Peyer's patch (tissue), 4 donors: ENCODE data around the gene APELA. TPM values are rescaled to one million over a fixed set of nuclear protein-coding genes. Genes with fewer than 3 reads are reported as not detected.

Experiments
- DNase-seq, 3 donors: peaks; one replicate each; pipeline ENCODE4 v3.0.0-alpha.2; 2017 to 2019
- H3K27ac ChIP-seq, 4 donors: fragments of 200-600 bp; sonication (generic); one replicate each; pipeline ENCODE4 v1.5.1; 2016 to 2019
- H3K27me3 ChIP-seq, 2 donors: fragments of 200-600 bp; sonication (generic); one replicate each; pipeline ENCODE4 v1.5.1; 2019
- H3K36me3 ChIP-seq, 3 donors: fragments of 200-600 bp; sonication (generic); one replicate each; pipeline ENCODE4 v1.5.1; 2016 to 2019
- H3K4me1 ChIP-seq, 4 donors: fragments of 200-600 bp; sonication (generic); one replicate each; pipeline ENCODE4 v1.5.1; 2016 to 2019
- H3K4me3 ChIP-seq, 4 donors: fragments of 200-600 bp; sonication (generic); 1 replicate in 3 of 4; 2 replicates in 1 of 4; pipeline ENCODE4 v1.5.1; 2016 to 2019; ENCODE audit warnings: mild to moderate bottlenecking in 1 of 4
- H3K9me3 ChIP-seq, 4 donors: fragments of 200-600 bp; sonication (generic); one replicate each; pipeline ENCODE4 v1.5.1; 2016 to 2019; ENCODE audit warnings: mild to moderate bottlenecking in 1 of 4
- POLR2A ChIP-seq, 2 donors: fragments of 450-650 bp; IDR thresholded peaks; one replicate each; pipeline ENCODE4 v1.5.1; 2017; ENCODE audit warnings: antibody characterized with exemption in 2 of 2, mild to moderate bottlenecking in 2 of 2, moderate library complexity in 2 of 2
- total RNA-seq, 4 donors: library from RNA; depleted of rRNA; stranded (reverse); fragments of >200 nt; gene quantifications; one replicate each; pipeline ENCODE4 v1.1.0, GENCODE V29; 2016
- TF ChIP-seq, protein P1 (sequence below), 6 experiments: fragments of 450-650 bp in 4 of 6; fragments of 200-600 bp in 2 of 6; sonication (generic) in 1 of 6; IDR thresholded peaks; one replicate each; pipeline ENCODE4 v1.5.1; 2017 to 2019; ENCODE audit warnings: antibody characterized with exemption in 6 of 6, mild to moderate bottlenecking in 3 of 6, moderate library complexity in 1 of 6

The APELA gene
- total RNA-seq, 4 donors from 2014 or later: not detected

DNA sequence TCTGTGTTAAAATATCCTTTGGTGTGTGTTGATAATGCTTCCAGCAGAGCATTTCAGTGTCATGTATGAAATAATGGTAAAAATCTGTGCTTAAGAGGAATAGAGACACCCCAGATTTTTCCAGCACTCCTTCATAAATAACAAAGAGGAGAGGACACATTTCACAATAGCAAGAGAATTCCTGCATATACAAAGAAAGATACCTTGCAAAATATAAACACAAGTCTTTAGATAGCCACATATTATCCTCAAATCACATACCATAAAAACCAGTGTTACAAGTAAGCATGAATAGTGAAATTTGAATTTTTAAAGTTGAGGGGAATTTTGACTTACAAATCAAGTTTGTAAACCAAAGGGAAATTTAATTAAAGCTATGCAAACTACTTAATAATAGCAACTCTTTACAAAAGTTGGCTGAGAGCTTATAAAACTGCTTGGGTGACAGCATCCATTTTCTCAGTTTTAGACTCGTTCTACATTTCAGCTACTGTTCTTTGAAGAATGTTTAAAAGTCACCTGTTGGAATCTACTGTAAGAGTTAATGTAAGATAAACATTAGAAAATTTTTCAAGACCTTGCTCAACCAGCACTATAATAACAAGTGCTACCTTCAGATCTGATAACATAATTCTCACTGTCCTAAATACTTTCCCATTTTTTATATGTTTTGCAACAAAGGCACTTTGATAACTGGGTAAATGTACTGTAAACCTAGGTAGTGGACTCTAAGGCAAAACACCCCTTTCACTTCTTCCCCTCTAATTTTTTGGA lies 3.7 kb downstream of the APELA start:
- Histone ChIP-seq H3K27me3 (no peaks in the 10 kb centered on the region), H3K36me3 (no peaks in the 10 kb centered on the region), H3K4me1 (no peaks in the 10 kb centered on the region), H3K4me3 (no peak overlapping the region), H3K27ac (no peak overlapping the region), H3K9me3 (no peaks in the 10 kb centered on the region)
- TF ChIP-seq, protein P1, sequence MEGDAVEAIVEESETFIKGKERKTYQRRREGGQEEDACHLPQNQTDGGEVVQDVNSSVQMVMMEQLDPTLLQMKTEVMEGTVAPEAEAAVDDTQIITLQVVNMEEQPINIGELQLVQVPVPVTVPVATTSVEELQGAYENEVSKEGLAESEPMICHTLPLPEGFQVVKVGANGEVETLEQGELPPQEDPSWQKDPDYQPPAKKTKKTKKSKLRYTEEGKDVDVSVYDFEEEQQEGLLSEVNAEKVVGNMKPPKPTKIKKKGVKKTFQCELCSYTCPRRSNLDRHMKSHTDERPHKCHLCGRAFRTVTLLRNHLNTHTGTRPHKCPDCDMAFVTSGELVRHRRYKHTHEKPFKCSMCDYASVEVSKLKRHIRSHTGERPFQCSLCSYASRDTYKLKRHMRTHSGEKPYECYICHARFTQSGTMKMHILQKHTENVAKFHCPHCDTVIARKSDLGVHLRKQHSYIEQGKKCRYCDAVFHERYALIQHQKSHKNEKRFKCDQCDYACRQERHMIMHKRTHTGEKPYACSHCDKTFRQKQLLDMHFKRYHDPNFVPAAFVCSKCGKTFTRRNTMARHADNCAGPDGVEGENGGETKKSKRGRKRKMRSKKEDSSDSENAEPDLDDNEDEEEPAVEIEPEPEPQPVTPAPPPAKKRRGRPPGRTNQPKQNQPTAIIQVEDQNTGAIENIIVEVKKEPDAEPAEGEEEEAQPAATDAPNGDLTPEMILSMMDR (IDR thresholded peaks at IDR 0.05): no peak
- no peak for DNase-seq

DNA sequence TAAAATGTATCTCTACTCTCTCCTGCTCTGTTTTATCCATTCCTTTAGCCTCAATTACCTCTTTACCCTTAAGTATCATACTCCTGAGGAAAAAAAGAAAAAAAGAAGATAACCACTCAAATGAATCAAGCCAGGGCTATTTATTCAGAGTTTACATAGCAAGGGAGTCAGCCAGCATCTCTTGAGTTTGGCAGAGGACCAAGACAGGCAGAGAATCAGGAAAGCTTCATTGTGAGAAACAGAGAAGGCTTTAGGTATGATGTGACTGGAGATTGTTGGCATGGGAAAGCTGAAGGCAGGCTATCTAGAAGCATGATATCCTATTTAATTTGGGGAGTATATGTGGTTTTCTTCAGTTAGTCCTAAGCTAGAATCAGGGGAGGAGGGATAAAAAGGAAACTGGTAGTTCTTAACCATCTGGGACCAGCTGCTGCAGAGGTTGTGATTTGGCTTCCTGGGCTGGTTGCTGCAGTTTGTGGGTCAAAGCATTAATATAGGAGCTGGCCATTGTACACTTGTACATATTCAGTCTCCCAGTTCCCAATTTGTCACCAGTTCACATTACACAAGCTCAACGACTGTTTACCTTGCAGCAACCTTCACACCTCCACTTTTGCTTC lies 11.2 kb downstream of the APELA start:
- TF ChIP-seq POLR2A (IDR thresholded peaks at IDR 0.05): no peak
- TF ChIP-seq, protein P1 (IDR thresholded peaks at IDR 0.05): no peak
- Histone ChIP-seq H3K36me3 (no peaks in the 10 kb centered on the region), H3K27ac (no peak overlapping the region), H3K4me3 (no peak overlapping the region), H3K9me3 (no peaks in the 10 kb centered on the region), H3K4me1 (no peaks in the 10 kb centered on the region), H3K27me3 (no peaks in the 10 kb centered on the region)
- DNase-seq: no peak

DNA sequence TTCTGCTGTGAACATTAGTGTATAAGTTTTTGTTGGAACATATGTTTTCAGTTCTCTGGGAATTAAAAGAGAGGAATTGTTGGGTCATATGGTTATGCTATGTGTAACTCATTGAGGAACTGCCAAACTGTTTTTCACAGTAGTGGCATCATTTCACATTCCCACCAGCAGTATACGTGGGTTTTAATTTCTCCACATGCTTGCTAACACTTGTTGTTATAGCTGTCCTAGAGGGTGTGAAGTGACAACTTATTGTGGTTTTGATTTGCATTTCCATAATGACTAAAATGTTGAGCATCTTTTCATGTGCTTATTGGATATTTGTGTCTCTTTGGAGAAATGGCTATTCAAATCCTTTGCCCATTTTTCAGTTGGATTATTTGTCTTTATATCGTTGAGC lies 13.7 kb downstream of the APELA start:
- H3K9me3 ChIP-seq: no peaks in the 10 kb centered on the region
- H3K4me1 ChIP-seq: no peaks in the 10 kb centered on the region
- TF ChIP-seq, protein P1 (IDR thresholded peaks at IDR 0.05): no peak
- TF ChIP-seq POLR2A (IDR thresholded peaks at IDR 0.05): no peak
- DNase-seq: no peak
- H3K27ac ChIP-seq: no peak overlapping the region
- H3K27me3 ChIP-seq: no peaks in the 10 kb centered on the region
- no peaks in the 10 kb centered on the region for H3K36me3 ChIP-seq
- no peak overlapping the region for H3K4me3 ChIP-seq

DNA sequence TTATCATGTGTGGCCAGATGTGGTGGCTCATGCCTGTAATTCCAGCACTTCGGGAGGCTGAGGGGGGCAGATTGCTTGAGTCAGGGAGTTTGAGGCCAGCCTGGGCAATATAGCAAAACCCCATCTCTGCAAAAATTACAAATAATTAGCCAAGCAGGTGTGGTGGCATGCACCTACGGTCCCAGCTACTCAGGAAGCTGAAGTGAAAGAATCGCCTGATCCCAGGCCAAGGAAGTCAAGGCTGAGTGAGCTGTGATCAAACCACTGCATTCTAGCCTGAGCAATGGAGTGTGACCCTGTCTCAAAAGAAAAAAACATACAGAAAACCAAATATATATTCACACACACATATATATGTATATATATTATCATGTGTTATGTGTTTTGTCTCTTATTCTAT lies 15.0 kb downstream of the APELA start:
- no peaks in the 10 kb centered on the region for H3K36me3 ChIP-seq
- H3K4me1 ChIP-seq: no peaks in the 10 kb centered on the region
- H3K27me3 ChIP-seq: no peaks in the 10 kb centered on the region
- H3K4me3 ChIP-seq: no peak overlapping the region
- no peak overlapping the region for H3K27ac ChIP-seq
- no peaks in the 10 kb centered on the region for H3K9me3 ChIP-seq
- TF ChIP-seq, protein P1 (IDR thresholded peaks at IDR 0.05): no peak
- no peak for TF ChIP-seq POLR2A (IDR thresholded peaks at IDR 0.05)
- no peak for DNase-seq

DNA sequence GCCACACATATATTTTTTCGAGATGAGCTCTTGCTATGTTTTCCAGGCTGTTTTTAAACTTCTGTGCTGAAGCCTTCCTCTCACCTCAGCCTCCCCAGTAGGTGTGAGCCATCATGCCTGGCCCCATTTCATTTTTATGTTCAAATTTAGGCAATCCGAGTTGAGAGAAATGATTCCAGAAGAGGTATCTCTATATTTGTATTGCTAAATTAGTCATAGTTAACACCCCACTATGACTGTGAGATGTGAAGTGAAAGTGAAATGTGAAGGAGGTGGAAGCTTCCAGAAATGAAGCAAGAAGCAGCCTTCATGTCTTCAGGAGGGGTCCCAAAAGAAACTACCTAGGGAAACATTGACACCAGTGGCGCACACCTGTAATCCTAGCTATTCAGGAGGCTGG lies 17.7 kb downstream of the APELA start:
- H3K4me1 ChIP-seq: no peaks in the 10 kb centered on the region
- no peak overlapping the region for H3K4me3 ChIP-seq
- no peaks in the 10 kb centered on the region for H3K36me3 ChIP-seq
- no peak for TF ChIP-seq POLR2A (IDR thresholded peaks at IDR 0.05)
- TF ChIP-seq, protein P1 (IDR thresholded peaks at IDR 0.05): no peak
- no peak for DNase-seq
- H3K27ac ChIP-seq: no peak overlapping the region
- no peaks in the 10 kb centered on the region for H3K27me3 ChIP-seq
- H3K9me3 ChIP-seq: no peaks in the 10 kb centered on the region
